ENCODE results near the gene NAA35.

Gene NAA35

DNA sequence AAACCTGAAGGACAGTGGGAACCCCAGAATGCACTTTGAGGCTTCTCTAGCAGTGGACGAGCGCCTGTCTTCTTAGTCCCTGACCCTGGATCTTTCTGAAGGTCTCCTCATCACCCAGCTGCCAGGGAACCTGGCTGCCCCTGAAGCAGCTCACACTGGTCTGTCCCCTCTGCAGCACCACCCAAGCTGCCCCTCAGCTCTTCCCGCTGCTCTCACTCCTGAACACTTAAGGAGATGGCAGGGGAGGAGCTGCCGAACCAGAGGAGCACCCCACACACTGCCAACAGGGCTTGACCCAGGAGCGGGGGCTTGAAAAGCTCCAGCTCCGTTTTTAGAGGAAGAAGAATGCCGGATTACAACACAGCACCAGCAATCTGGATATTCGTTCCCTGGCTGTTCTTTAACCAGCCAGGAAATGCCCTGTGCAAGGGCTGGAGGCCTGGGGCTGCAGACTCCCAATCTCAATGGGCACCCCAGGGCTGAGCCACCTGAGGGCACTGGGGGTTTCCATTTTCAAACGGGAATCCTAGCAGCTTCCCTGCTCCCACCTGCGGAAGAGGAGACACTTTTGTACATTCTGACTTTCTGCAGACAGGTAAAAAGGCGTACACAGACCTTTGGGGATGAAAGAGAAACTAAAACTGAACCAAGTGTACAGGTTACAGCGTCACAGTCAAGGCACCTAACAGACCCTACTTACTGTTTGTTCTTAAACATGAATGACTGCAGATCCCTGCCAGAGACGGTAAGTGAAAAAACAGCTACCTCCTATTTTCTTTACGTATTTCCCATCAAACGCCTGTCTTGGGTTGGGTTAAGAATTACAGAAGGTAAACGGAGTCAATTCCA lies 122.1 kb downstream of the NAA35 start:
- peak; percentile 48 for DNase-seq (ENCODE audit: low spot score)

GRCh38 chr9:86064220-86064619 lies 123.3 kb downstream of the NAA35 start:
- DNase-seq (ENCODE audit: low spot score): no peak

DNA sequence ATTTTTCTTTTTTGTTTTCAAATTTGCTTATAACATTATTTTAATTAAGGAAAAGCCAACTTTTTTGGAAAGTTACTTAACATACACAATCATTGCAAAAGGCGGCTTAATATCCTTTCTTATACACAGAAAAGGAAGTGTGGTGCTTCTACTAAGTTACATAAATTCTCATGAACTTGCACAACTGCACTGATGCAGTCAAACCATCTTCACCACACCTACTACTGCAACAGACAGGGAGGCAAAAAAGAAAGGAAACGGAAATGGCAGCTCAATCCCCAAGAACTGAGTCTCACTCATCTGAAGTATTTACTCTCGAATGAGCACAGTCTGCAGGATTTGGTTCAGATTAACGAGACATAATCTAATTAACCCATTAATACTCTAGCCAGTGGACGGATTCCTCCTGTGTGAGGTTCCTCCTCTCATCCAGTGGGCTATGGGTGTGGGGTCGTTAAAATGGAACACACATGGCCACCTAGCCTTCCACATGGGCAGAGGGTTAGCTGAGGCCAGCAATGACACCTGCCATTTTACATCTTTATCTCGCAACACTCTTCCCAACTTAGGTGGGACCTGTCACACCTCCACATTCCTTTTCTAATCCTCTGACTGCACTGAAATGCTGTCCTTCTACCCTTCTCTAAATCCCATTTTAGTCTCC lies 128.4 kb downstream of the NAA35 start:
- no peak for DNase-seq (ENCODE audit: low spot score)

All from kidney tubule cell (primary cell).